Measurements from ENCODE around the gene NCAM1. TPM values are rescaled to one million over a fixed set of nuclear protein-coding genes. Genes with fewer than 3 reads are reported as not detected.

Gene NCAM1
- polyA plus RNA-seq, 3 donors from 2014 or later: 35.7 to 143 (median 49.1) TPM

- H3K36me3 Mint-ChIP-seq: peaks cover 0 to 6% (median 0%) of the 10 kb centered on the region in 3 donors
- H3K4me3 Mint-ChIP-seq: no peak overlapping the region
- peaks cover 11 to 59% of the 10 kb centered on the region in 2 donors for H3K4me1 Mint-ChIP-seq
- peak overlapping the region in 1 of 6 donors; percentile 21 for H3K27ac Mint-ChIP-seq
- H3K27me3 Mint-ChIP-seq (ENCODE audit: low read depth in 3 of 3): peaks cover 0 to 3% (median 0%) of the 10 kb centered on the region in 3 donors
- no peaks in the 10 kb centered on the region for H3K9me3 Mint-ChIP-seq
- DNase-seq: no peak
These were observed 186.0 kb downstream of the NCAM1 start for GRCh38 chr11:113147249-113147648.

GRCh38 chr11:113148076-113148475, 186.9 kb downstream of the NCAM1 start:
- no peaks in the 10 kb centered on the region for H3K9me3 Mint-ChIP-seq
- H3K27me3 Mint-ChIP-seq (ENCODE audit: low read depth in 3 of 3): peaks cover 0 to 3% (median 0%) of the 10 kb centered on the region in 3 donors
- H3K4me1 Mint-ChIP-seq: peaks cover 15 to 52% of the 10 kb centered on the region in 2 donors
- H3K4me3 Mint-ChIP-seq: no peak overlapping the region
- H3K36me3 Mint-ChIP-seq: peaks cover 0 to 6% (median 0%) of the 10 kb centered on the region in 3 donors
- no peak overlapping the region for H3K27ac Mint-ChIP-seq
- no peak for DNase-seq

GRCh38 chr11:113148652-113149051, 187.4 kb downstream of the NCAM1 start:
- H3K9me3 Mint-ChIP-seq: no peaks in the 10 kb centered on the region

GRCh38 chr11:113151521-113151920, 190.3 kb downstream of the NCAM1 start:
- H3K27ac Mint-ChIP-seq: no peak overlapping the region
- no peak for DNase-seq
- no peaks in the 10 kb centered on the region for H3K9me3 Mint-ChIP-seq
- peaks cover 0 to 3% (median 0%) of the 10 kb centered on the region in 3 donors for H3K27me3 Mint-ChIP-seq (ENCODE audit: low read depth in 3 of 3)
- H3K4me3 Mint-ChIP-seq: no peak overlapping the region
- H3K36me3 Mint-ChIP-seq: peaks cover 0 to 6% (median 0%) of the 10 kb centered on the region in 3 donors
- H3K4me1 Mint-ChIP-seq: peaks cover 15 to 29% of the 10 kb centered on the region in 2 donors

More at GRCh38 chr11:113148652-113149051, 187.4 kb downstream of the NCAM1 start:
- peaks cover 15 to 48% of the 10 kb centered on the region in 2 donors for H3K4me1 Mint-ChIP-seq
- H3K36me3 Mint-ChIP-seq: peaks cover 0 to 6% (median 0%) of the 10 kb centered on the region in 3 donors
- no peak overlapping the region for H3K27ac Mint-ChIP-seq
- DNase-seq: no peak
- H3K4me3 Mint-ChIP-seq: no peak overlapping the region
- peaks cover 0 to 3% (median 0%) of the 10 kb centered on the region in 3 donors for H3K27me3 Mint-ChIP-seq (ENCODE audit: low read depth in 3 of 3)

GRCh38 chr11:113152500-113152899, 191.3 kb downstream of the NCAM1 start:
- Mint-ChIP-seq H3K4me3 (no peak overlapping the region), H3K27ac (no peak overlapping the region), H3K4me1 (peaks cover 15 to 26% of the 10 kb centered on the region in 2 donors), H3K27me3 (ENCODE audit: low read depth in 3 of 3) (peaks cover 0 to 3% (median 0%) of the 10 kb centered on the region in 3 donors), H3K9me3 (no peaks in the 10 kb centered on the region), H3K36me3 (peaks cover 0 to 6% (median 0%) of the 10 kb centered on the region in 3 donors)
- DNase-seq: no peak

- peaks cover 0 to 3% (median 0%) of the 10 kb centered on the region in 3 donors for H3K27me3 Mint-ChIP-seq (ENCODE audit: low read depth in 3 of 3)
- DNase-seq: no peak
- no peaks in the 10 kb centered on the region for H3K9me3 Mint-ChIP-seq
- H3K4me3 Mint-ChIP-seq: no peak overlapping the region
- H3K4me1 Mint-ChIP-seq: peaks cover 16 to 27% of the 10 kb centered on the region in 2 donors
- no peak overlapping the region for H3K27ac Mint-ChIP-seq
- peaks cover 0 to 3% (median 0%) of the 10 kb centered on the region in 3 donors for H3K36me3 Mint-ChIP-seq
These were observed 192.6 kb downstream of the NCAM1 start for GRCh38 chr11:113153847-113154246.

- DNase-seq: no peak
- Mint-ChIP-seq H3K4me1 (peaks cover 20 to 48% of the 10 kb centered on the region in 2 donors), H3K4me3 (no peak overlapping the region), H3K36me3 (peaks cover 0 to 4% (median 4%) of the 10 kb centered on the region in 3 donors), H3K9me3 (no peaks in the 10 kb centered on the region), H3K27me3 (ENCODE audit: low read depth in 3 of 3) (peaks cover 0 to 2% (median 2%) of the 10 kb centered on the region in 3 donors), H3K27ac (no peak overlapping the region)
These were observed 199.0 kb downstream of the NCAM1 start for GRCh38 chr11:113159988-113160807.

GRCh38 chr11:113160808-113161124, 199.5 kb downstream of the NCAM1 start:
- Mint-ChIP-seq H3K36me3 (peaks cover 0 to 4% (median 4%) of the 10 kb centered on the region in 3 donors), H3K27ac (no peak overlapping the region), H3K27me3 (ENCODE audit: low read depth in 3 of 3) (peaks cover 0 to 2% (median 2%) of the 10 kb centered on the region in 3 donors), H3K9me3 (no peaks in the 10 kb centered on the region), H3K4me3 (no peak overlapping the region), H3K4me1 (peaks cover 20 to 48% of the 10 kb centered on the region in 2 donors)
- no peak for DNase-seq

- Mint-ChIP-seq H3K27ac (peak overlapping the region in 1 of 6 donors; percentile 29), H3K4me3 (no peak overlapping the region), H3K4me1 (peaks cover 20 to 58% of the 10 kb centered on the region in 2 donors)
These were observed 200.7 kb downstream of the NCAM1 start for GRCh38 chr11:113161711-113162591.

GRCh38 chr11:113162592-113162962, 201.4 kb downstream of the NCAM1 start:
- Mint-ChIP-seq H3K4me1 (peaks cover 20 to 62% of the 10 kb centered on the region in 2 donors), H3K9me3 (no peaks in the 10 kb centered on the region), H3K27ac (peak overlapping the region in 1 of 6 donors; percentile 42)

More at GRCh38 chr11:113161711-113162591, 200.7 kb downstream of the NCAM1 start:
- no peak for DNase-seq
- peaks cover 0 to 8% (median 4%) of the 10 kb centered on the region in 3 donors for H3K36me3 Mint-ChIP-seq
- peaks cover 0 to 2% (median 2%) of the 10 kb centered on the region in 3 donors for H3K27me3 Mint-ChIP-seq (ENCODE audit: low read depth in 3 of 3)
- no peaks in the 10 kb centered on the region for H3K9me3 Mint-ChIP-seq

GRCh38 chr11:113163291-113164030, 202.2 kb downstream of the NCAM1 start:
- Mint-ChIP-seq H3K36me3 (peaks cover 0 to 14% (median 4%) of the 10 kb centered on the region in 3 donors), H3K27me3 (ENCODE audit: low read depth in 3 of 3) (peaks cover 0 to 2% (median 2%) of the 10 kb centered on the region in 3 donors), H3K9me3 (no peaks in the 10 kb centered on the region), H3K27ac (peak overlapping the region in 3 of 6 donors; percentile 17 to 65 (median 43)), H3K4me3 (no peak overlapping the region), H3K4me1 (peaks cover 20 to 68% of the 10 kb centered on the region in 2 donors)
- DNase-seq: no peak

More at GRCh38 chr11:113162592-113162962, 201.4 kb downstream of the NCAM1 start:
- Mint-ChIP-seq H3K27me3 (ENCODE audit: low read depth in 3 of 3) (peaks cover 0 to 2% (median 2%) of the 10 kb centered on the region in 3 donors), H3K4me3 (no peak overlapping the region), H3K36me3 (peaks cover 0 to 8% (median 4%) of the 10 kb centered on the region in 3 donors)
- no peak for DNase-seq

GRCh38 chr11:113166280-113166679, 205.1 kb downstream of the NCAM1 start:
- Mint-ChIP-seq H3K9me3 (no peaks in the 10 kb centered on the region), H3K36me3 (peaks cover 0 to 14% (median 9%) of the 10 kb centered on the region in 3 donors), H3K27me3 (ENCODE audit: low read depth in 3 of 3) (peaks cover 0 to 2% (median 0%) of the 10 kb centered on the region in 3 donors), H3K27ac (no peak overlapping the region), H3K4me3 (no peak overlapping the region), H3K4me1 (peaks cover 20 to 86% of the 10 kb centered on the region in 2 donors)
- no peak for DNase-seq

GRCh38 chr11:113167599-113167998, 206.4 kb downstream of the NCAM1 start:
- no peak overlapping the region for H3K4me3 Mint-ChIP-seq
- H3K27ac Mint-ChIP-seq: peak overlapping the region in 1 of 6 donors; percentile 62
- H3K4me1 Mint-ChIP-seq: peaks cover 17 to 83% of the 10 kb centered on the region in 2 donors
- H3K36me3 Mint-ChIP-seq: peaks cover 0 to 14% (median 9%) of the 10 kb centered on the region in 3 donors
- H3K27me3 Mint-ChIP-seq (ENCODE audit: low read depth in 3 of 3): peaks cover 0 to 2% (median 0%) of the 10 kb centered on the region in 3 donors
- no peak for DNase-seq
- no peaks in the 10 kb centered on the region for H3K9me3 Mint-ChIP-seq

Data from immature natural killer cell (primary cell).